ENCODE measurements around the gene PSMB2. TPM values are rescaled to one million over a fixed set of nuclear protein-coding genes. Genes with fewer than 3 reads are reported as not detected.

PSMB2 gene
- total RNA-seq, 1 experiment from 2014 or later: 150 TPM

DNA sequence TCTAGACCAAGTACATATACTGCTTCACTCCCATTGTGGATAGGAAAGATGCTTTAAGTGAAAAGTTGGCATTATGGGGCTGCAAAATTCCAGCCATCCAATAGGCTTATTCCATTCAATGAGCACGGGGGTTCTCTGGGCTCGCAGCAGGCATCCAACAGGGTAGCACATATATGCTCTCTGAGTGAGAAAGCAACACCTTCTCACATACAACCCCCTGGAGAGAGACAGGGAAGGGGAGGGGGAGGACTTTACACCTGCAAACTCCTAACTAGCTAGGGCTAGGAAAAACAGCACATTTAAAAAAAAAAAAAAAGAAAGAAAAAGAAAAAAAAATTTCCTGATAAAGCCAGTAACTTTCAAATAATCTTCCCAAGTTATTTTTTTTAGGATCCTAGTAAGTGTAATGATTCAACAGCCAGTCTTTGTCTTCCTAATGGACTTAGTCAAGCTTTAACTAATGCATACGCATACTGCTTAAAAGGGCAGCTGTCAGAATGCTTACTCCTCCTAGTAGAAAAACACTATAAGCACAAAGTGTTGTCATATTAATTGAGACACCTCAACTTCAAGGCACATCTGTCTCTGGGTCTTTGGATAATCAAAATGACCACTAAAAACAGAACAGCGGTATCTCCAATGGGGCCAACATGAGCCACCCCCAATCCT is 18.7 kb downstream of the PSMB2 start:
- Histone ChIP-seq H3K9me3 (replicated peaks) (no peaks in the 10 kb centered on the region), H3K4me3 (no peak overlapping the region), H3K4me1 (no peaks in the 10 kb centered on the region), H3K27ac (no peak overlapping the region), H3K36me3 (peaks cover 71% of the 10 kb centered on the region), H3K27me3 (no peaks in the 10 kb centered on the region)
- no peak for DNase-seq

DNA sequence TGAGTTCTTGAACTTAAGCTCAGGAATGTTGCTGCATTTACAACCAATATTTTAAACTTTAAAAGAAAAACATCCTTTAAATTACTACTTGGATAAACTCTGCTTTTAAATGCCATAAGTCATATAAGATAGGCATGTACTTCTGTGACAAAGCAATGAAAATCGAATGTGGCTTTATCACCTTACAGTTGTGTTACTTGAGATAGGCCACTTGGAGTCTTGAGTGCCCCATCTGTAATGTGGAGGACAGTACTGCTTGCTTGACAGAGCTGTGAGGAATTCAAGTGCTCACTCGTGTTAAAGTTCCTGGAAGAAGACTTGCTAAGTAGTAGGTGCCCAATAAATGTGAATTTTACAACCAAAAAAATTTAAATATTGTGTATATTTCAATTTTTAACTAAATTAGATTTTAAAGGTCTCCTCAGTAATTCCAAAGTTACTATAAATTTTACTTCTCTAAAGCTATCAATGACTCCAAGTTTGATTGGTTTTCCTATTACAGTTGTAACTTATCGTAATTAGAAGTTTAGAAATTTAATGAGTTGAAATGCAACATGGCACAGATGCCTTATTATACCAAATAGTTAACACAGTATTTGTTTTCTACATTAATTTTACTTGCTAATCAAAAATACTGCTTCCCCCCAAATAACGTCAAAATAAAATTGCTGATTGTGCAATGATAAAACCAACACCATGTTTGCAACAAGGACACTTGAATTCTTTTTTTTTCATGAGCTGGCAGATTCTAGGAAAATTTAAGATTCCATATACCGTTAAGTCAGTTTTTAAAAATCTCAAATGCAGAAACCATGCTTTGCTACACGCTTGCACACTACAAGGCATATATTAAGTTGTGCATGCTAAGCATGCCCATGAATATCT is 21.8 kb downstream of the PSMB2 start:
- no peak overlapping the region for H3K27ac ChIP-seq
- no peak for DNase-seq

DNA sequence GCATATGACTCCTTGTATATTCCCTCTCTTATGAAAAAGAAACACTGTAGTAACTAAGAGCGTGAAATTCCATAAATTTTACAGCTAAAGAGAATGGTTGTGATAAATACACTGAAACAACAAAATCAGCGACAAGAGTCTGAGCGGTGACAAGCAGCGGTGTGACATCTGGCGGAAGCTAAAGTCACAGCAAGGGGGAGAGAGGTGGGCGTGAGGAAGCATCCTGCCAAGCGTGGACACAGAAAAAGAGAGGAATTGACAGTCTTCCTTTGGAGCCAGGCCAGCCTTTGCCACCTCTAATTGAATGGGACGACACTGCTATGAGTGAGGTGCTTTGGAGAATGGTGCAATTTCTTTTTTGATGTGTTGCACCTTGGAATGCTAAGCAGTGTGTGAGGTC is 25.9 kb downstream of the PSMB2 start:
- DNase-seq: no peak
- no peaks in the 10 kb centered on the region for H3K27me3 ChIP-seq
- H3K27ac ChIP-seq: no peak overlapping the region
- H3K4me1 ChIP-seq: no peaks in the 10 kb centered on the region
- no peak overlapping the region for H3K4me3 ChIP-seq
- no peaks in the 10 kb centered on the region for H3K9me3 ChIP-seq (replicated peaks)
- peaks cover 63% of the 10 kb centered on the region for H3K36me3 ChIP-seq

More for the DNA sequence above, 21.8 kb downstream of the PSMB2 start:
- H3K4me1 ChIP-seq: no peaks in the 10 kb centered on the region
- H3K4me3 ChIP-seq: no peak overlapping the region
- H3K9me3 ChIP-seq (replicated peaks): no peaks in the 10 kb centered on the region
- peaks cover 62% of the 10 kb centered on the region for H3K36me3 ChIP-seq
- no peaks in the 10 kb centered on the region for H3K27me3 ChIP-seq

DNA sequence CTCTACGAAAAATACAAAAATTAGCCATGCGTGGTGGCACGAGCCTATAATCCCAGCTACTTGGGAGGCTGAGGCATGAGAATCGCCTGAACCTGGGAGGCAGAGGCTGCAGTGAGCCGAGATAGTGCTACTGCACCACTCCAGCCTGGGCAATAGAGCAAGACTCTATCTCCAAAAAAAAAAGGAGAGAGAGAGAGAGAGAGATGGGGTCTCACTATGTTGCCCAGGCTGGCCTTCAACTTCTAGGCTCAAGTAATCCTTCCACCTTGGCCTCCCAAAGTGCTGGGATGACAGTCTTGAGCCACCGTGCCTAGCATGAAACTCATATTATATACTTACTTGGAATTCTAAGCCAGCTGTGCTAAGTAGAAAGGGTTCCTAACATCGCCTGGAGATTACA is 29.7 kb downstream of the PSMB2 start:
- Histone ChIP-seq H3K27me3 (no peaks in the 10 kb centered on the region), H3K27ac (no peak overlapping the region), H3K36me3 (peaks cover 69% of the 10 kb centered on the region), H3K9me3 (replicated peaks) (no peaks in the 10 kb centered on the region), H3K4me3 (no peak overlapping the region), H3K4me1 (peaks cover 18% of the 10 kb centered on the region)
- no peak for DNase-seq

DNA sequence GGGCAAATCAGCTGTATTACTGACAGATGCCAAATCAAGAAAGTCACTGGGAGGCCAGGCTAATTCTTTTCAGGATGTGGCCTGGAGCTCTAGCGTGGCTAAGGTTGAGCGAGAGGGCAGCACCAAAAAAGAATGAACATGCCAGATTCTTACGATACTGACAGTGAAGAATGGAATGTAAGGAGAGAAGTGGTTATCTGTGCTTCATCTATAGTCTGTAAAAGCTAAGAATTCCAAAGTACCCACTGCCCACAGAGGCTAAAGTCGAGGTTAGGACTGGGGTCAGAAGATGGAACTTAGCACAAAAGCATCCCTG is 35.5 kb downstream of the PSMB2 start:
- no peaks in the 10 kb centered on the region for H3K27me3 ChIP-seq
- peaks cover 74% of the 10 kb centered on the region for H3K36me3 ChIP-seq
- peak overlapping the region; percentile 94 for H3K27ac ChIP-seq
- H3K4me1 ChIP-seq: peaks cover 49% of the 10 kb centered on the region
- no peak for DNase-seq
- no peaks in the 10 kb centered on the region for H3K9me3 ChIP-seq (replicated peaks)
- peak overlapping the region; percentile 3; the same call in 1 of the 2 replicates for H3K4me3 ChIP-seq

DNA sequence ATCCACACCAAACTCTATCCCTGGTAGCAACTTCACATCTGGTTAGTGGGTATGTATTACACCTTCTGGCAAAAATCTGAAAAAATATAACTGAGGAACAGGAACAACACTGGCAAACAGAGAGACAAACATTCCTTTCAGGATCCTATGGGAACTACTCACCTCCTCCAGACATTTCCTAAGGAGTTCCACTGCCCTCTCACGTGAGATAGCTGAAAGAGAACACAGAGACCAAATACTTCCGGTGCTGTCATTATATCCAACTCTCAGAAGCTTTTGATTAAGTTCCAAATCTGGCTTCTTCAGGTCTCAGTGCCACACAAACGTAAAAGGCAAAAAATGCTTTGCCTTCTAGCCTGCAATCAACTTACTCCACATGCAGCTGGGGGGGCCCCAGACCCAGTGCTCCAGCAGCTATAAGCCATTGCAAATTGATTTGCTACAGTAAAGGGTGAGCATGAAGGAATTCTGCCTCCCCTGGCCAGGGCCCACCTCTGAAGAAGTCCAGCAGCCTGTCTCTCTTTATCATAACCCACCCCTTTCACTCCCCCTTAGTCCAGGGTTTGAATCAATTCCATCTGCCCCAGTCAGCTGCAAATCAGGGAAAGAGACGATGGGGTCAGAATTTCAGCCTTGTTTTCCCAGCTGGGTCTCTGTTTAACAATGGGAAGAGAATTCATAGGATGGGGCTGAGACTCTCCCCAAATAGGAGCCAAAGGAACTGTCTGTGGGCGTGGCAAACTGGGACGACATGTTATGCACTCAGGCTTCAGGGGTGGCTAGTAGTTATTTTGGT is 36.1 kb downstream of the PSMB2 start:
- Histone ChIP-seq H3K4me3 (peak overlapping the region; percentile 42), H3K9me3 (replicated peaks) (no peaks in the 10 kb centered on the region), H3K36me3 (peaks cover 76% of the 10 kb centered on the region), H3K27ac (peak overlapping the region; percentile 94), H3K4me1 (peaks cover 54% of the 10 kb centered on the region), H3K27me3 (no peaks in the 10 kb centered on the region)
- DNase-seq: peak; percentile 97 to 99

DNA sequence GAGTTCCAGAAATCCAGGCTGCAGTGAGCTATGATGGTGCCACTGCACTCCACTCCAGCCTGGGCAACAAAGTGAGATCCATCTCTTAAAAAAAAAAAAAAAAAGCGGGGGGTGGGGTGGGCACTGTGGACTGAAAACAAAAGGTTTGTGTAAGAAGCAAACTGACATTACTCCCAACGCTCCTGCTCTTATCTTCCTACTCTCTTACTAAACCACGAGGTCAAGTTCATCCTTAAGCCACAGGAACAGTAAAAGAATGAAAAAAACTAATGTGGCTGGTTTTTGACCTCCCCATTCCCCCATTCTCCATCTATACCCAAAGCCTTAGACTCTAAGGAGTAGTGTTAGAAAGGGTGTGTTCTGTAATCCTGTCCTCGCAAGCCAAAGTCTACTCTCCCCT is 37.4 kb downstream of the PSMB2 start:
- peak in 1 of 2 experiments; percentile 36 for DNase-seq
- Histone ChIP-seq H3K9me3 (replicated peaks) (no peaks in the 10 kb centered on the region), H3K4me3 (peak overlapping the region; percentile 42), H3K36me3 (peaks cover 65% of the 10 kb centered on the region), H3K27me3 (no peaks in the 10 kb centered on the region), H3K4me1 (peaks cover 61% of the 10 kb centered on the region), H3K27ac (peak overlapping the region; percentile 94)

DNA sequence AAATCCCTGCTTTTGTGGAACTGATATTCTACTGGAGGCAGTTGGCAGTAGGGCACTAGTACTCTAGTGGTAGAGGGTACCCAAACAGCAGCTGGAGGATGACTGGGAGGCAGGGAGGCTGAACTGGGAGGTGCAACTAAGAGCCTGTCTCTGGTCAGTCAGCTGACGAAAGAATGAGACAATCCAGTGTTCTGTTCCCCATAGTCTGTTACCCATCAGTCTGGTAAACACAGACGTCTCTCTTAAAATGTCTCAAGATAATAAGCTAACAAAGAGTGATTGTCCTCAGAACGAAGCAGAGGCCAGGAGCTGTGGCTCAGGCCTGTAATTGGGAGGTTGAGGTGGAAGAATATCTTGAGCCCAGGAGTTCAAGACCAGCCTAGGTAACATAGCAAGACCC is 37.9 kb downstream of the PSMB2 start:
- Histone ChIP-seq H3K4me1 (peaks cover 66% of the 10 kb centered on the region), H3K27ac (peak overlapping the region; percentile 94), H3K27me3 (no peaks in the 10 kb centered on the region), H3K4me3 (no peak overlapping the region), H3K36me3 (peaks cover 61% of the 10 kb centered on the region), H3K9me3 (replicated peaks) (no peaks in the 10 kb centered on the region)
- peak in 1 of 2 experiments; percentile 57 for DNase-seq

DNA sequence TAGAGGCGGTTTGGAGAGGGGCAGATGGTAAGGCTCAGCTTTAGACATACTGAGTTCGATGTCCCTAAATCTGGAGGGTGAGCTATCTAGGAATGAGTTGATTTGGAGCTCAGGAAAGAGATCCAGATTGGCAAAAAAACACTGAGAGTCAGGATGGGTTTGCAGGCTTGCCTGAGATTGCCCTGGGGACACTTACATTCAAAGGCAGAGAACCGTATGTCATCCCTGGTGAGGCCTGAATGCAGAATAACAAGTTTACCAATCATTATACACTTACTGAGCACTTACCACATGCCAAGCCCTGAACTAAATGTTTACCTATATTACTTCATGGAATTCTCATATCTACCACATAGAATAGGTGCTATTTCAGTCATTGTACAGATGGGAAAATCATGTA is 40.7 kb downstream of the PSMB2 start:
- no peak for DNase-seq
- no peaks in the 10 kb centered on the region for H3K27me3 ChIP-seq
- no peaks in the 10 kb centered on the region for H3K9me3 ChIP-seq (replicated peaks)
- no peak overlapping the region for H3K4me3 ChIP-seq
- H3K27ac ChIP-seq: peak overlapping the region; percentile 93
- peaks cover 53% of the 10 kb centered on the region for H3K4me1 ChIP-seq
- H3K36me3 ChIP-seq: peaks cover 52% of the 10 kb centered on the region

DNA sequence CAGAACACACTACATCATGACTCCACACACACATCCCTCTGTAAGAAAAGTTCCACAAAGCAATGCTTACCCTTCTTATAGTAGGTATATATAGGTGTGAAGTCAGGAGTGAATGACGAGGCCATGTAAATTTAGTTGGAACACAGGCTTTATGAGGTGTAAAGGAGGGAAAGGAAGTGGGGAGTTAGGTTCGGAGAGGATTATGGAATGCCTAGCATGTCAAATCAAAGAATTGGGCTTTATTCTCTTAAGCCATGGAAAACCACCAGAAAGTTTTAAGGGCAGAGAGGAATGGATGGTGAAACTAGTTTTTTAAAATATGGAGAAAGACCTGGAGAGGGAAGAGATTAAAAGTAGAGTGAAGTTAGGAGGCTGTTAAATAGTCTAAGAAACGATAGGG is 41.9 kb downstream of the PSMB2 start:
- no peak overlapping the region for H3K4me3 ChIP-seq
- peak; percentile 39 to 86 for DNase-seq

DNA sequence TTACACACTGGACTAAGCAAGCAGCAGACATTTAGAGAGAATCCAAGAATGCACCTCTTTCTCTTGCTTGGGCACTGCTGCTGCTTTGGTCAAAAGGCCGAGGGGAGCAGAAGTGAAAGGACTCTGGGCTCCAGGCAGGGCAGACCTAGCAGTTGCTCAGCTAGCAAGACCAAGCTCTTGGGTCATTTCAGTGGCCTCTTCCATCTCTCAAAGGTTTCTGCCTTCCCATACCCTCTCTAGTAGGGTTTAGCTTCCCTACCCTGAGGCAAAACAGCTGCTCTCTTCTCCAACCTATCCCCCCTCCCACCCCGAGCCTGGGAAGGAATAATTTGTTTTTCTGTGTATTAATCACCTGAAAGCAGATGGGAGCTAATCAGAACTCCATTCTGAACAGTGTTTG is 42.4 kb downstream of the PSMB2 start:
- peak overlapping the region; percentile 93 for H3K27ac ChIP-seq
- no peak overlapping the region for H3K4me3 ChIP-seq
- peaks cover 52% of the 10 kb centered on the region for H3K36me3 ChIP-seq
- peaks cover 41% of the 10 kb centered on the region for H3K4me1 ChIP-seq
- peak; percentile 93 to 98 for DNase-seq
- no peaks in the 10 kb centered on the region for H3K9me3 ChIP-seq (replicated peaks)
- H3K27me3 ChIP-seq: no peaks in the 10 kb centered on the region

More for the DNA sequence above, 41.9 kb downstream of the PSMB2 start:
- Histone ChIP-seq H3K27me3 (no peaks in the 10 kb centered on the region), H3K27ac (peak overlapping the region; percentile 93), H3K36me3 (peaks cover 56% of the 10 kb centered on the region), H3K9me3 (replicated peaks) (no peaks in the 10 kb centered on the region), H3K4me1 (peaks cover 45% of the 10 kb centered on the region)

DNA sequence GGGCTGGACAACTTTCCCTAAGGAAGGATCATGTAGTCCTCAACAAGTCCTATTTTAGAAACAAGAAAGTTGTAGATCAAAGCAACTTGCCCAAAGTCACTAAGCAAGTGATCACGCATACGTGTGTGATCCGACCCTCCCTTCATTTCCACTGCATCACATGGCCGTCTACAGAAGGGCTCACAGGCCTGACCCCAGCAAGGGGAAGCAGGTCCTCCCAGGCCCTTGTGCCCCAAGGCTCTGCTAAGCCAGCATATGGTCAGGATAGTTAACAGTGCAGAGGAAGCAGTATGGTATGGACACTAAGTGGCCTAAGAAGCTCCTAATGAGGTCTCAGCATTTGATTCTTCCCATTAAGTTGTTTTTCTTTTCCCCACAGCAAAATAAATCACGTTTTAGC is 43.5 kb downstream of the PSMB2 start:
- DNase-seq: no peak
- H3K27me3 ChIP-seq: no peaks in the 10 kb centered on the region
- H3K4me1 ChIP-seq: peaks cover 32% of the 10 kb centered on the region
- H3K9me3 ChIP-seq (replicated peaks): no peaks in the 10 kb centered on the region
- no peak overlapping the region for H3K27ac ChIP-seq
- H3K36me3 ChIP-seq: peaks cover 52% of the 10 kb centered on the region
- no peak overlapping the region for H3K4me3 ChIP-seq

DNA sequence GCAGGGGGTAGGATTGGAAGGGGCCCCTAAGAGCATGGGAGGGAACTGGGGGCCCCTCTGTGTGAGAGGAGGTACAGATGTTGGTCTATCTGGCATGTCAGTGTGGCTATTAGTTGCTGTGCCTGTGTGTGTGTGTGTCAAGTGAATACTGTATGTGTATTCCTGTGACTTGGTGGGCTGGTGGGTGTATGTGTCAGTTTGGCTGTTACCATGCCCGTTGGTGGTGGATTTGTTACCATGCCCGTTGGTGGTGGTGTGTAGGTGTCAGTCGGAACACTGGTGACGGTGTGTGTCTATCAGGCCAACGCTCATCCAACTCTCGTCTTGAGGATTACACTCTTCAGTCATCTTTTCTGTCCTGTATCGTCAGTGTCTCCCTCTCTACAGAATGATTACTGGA is 45.6 kb downstream of the PSMB2 start:
- DNase-seq: no peak
- Histone ChIP-seq H3K36me3 (peaks cover 47% of the 10 kb centered on the region), H3K4me3 (no peak overlapping the region), H3K27me3 (no peaks in the 10 kb centered on the region), H3K27ac (no peak overlapping the region), H3K9me3 (replicated peaks) (no peaks in the 10 kb centered on the region), H3K4me1 (peaks cover 32% of the 10 kb centered on the region)

DNA sequence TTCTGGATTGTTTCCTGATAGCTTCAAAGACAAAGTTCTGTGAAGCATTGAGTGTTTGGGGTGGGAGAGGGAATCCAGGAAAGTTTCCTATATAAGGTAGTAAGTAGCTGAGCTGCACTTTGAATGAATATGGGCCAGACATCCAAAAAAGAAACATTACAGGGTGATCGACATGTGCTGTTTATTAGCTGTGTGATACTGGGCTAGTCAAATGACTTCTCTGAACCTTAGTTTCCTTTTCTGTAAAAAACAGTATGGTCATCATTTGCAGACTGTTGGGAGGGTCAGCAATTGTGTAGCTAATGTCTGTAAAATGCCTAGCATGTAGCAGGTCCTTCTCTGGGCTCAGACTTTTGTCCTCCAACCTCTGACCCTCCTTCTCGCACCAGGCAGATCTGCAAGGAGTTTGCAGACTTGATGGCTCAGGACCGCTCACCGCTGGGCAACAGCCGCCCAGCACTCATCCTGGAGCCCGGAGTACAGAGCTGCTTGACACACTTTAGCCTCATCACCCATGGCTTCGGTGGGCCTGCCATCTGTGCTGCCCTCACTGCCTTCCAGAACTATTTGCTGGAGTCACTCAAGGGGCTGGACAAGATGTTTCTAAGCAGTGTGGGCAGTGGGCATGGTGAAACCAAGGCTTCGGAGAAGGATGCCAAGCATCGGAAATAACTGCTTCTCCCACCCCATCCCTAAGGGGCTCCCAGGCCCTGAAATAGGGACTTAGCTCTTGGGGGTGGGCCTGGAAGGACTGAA is 47.1 kb downstream of the PSMB2 start:
- DNase-seq: no peak
- peaks cover 17% of the 10 kb centered on the region for H3K4me1 ChIP-seq
- no peak overlapping the region for H3K27ac ChIP-seq
- H3K27me3 ChIP-seq: no peaks in the 10 kb centered on the region
- H3K36me3 ChIP-seq: peaks cover 42% of the 10 kb centered on the region
- no peaks in the 10 kb centered on the region for H3K9me3 ChIP-seq (replicated peaks)
- H3K4me3 ChIP-seq: no peak overlapping the region
